ENCODE measurements around the gene CDC73.

DNA sequence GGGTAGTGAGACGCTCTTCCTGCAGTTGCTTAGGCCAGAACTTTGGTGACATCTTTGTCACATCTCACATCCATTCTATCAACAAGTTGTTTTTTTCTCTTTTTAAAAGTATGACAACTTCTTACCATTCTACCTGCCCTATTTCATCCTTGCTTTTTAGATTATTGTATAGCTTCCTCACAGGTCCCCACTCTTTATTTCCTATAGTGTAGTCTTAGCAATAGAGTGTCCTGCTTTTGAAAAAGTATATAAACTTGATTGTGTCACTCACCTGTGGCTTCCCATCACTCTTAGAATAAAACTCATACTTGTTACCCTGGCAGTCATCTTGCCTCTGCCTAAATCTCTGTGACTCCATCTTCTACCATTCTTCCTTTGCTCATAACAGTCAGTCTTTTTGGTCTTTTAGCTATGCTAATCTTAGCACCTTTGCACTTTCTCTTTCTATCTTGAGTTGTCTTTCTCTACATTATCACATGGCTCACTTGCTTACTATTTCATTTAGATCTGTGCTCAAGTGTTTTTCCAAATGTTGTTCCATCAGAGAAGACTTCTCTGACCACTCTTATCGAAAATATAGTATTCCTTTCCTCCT, 9.5 kb downstream of the CDC73 start:
- TF ChIP-seq POLR2A (IDR thresholded peaks at IDR 0.05; ENCODE audit: low read length) (no peak), GATA1 (IDR thresholded peaks at IDR 0.05; ENCODE audit: low read depth, low read length) (no peak)

Measured in erythroblast (primary cell).